ENCODE results near the gene DIAPH3. TPM values are rescaled to one million over a fixed set of nuclear protein-coding genes. Genes with fewer than 3 reads are reported as not detected.

The DIAPH3 gene
- total and polyA plus RNA-seq, 4 experiments from 2014 or later: 0.03 TPM; not detected in 3

DNA sequence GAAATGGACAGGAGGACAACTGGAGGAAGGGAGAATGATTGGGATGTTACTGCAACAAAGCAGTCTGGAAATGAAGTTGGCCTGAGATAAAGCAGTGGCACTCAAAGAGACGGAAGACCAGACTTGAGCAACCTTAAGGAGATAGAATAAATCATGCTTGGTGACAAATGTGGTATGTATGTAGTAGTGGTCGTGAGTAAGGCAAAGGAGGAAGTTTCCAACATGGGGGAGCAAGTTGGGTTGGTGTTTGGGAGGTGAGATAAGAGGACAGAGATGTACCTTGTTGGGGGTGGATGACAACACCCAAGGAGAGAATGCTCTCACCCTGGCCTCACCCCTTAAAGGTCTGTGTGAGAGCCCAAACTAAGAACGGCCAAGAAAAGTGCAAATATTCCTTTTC lies 420.5 kb downstream of the DIAPH3 start:
- ChIA-PET CTCF (ENCODE audit: partially characterized antibody) (no interaction called here), POLR2A (ENCODE audit: partially characterized antibody) (no interaction called here)
- no peak for DNase-seq
- Mint-ChIP-seq H3K9me3 (peaks cover 0 to 5% (median 0%) of the 10 kb centered on the region in 8 donors), H3K36me3 (no peaks in the 10 kb centered on the region), H3K4me1 (peaks cover 0 to 4% (median 0%) of the 10 kb centered on the region in 4 donors), H3K27me3 (no peaks in the 10 kb centered on the region), H3K27ac (no peak overlapping the region), H3K4me3 (no peak overlapping the region)
- no peak overlapping the region for H3K4me3 ChIP-seq (ENCODE audit: low read length in 2 of 2)
- no peaks in the 10 kb centered on the region for H3K36me3 ChIP-seq (ENCODE audit: insufficient read depth, low read length)
- H3K4me1 ChIP-seq (ENCODE audit: insufficient read depth, low read length): no peaks in the 10 kb centered on the region
- H3K27me3 ChIP-seq (ENCODE audit: insufficient read depth, low read length): no peaks in the 10 kb centered on the region
- H3K9me3 ChIP-seq (ENCODE audit: control insufficient read depth in 1 of 2, low read length in 2 of 2): no peaks in the 10 kb centered on the region
- intact Hi-C loops (cut with micrococcal nuclease): no loop called here
- H3K27ac ChIP-seq (ENCODE audit: low read depth, low read length): no peak overlapping the region

GRCh38 chr13:59742467-59742866 lies 421.3 kb downstream of the DIAPH3 start:
- POLR2A ChIA-PET (ENCODE audit: partially characterized antibody): no interaction called here
- Histone ChIP-seq H3K4me3 (ENCODE audit: low read length in 2 of 2) (no peak overlapping the region), H3K9me3 (ENCODE audit: control insufficient read depth in 1 of 2, low read length in 2 of 2) (no peaks in the 10 kb centered on the region), H3K27me3 (ENCODE audit: insufficient read depth, low read length) (no peaks in the 10 kb centered on the region), H3K27ac (ENCODE audit: low read depth, low read length) (no peak overlapping the region), H3K36me3 (ENCODE audit: insufficient read depth, low read length) (no peaks in the 10 kb centered on the region), H3K4me1 (ENCODE audit: insufficient read depth, low read length) (no peaks in the 10 kb centered on the region)
- CTCF ChIA-PET (ENCODE audit: partially characterized antibody): no interaction called here
- intact Hi-C loops (cut with micrococcal nuclease): no loop called here
- Mint-ChIP-seq H3K4me1 (peaks cover 0 to 4% (median 0%) of the 10 kb centered on the region in 4 donors), H3K27ac (no peak overlapping the region), H3K27me3 (no peaks in the 10 kb centered on the region), H3K9me3 (peaks cover 0 to 5% (median 0%) of the 10 kb centered on the region in 8 donors), H3K36me3 (no peaks in the 10 kb centered on the region), H3K4me3 (no peak overlapping the region)
- no peak for DNase-seq

DNA sequence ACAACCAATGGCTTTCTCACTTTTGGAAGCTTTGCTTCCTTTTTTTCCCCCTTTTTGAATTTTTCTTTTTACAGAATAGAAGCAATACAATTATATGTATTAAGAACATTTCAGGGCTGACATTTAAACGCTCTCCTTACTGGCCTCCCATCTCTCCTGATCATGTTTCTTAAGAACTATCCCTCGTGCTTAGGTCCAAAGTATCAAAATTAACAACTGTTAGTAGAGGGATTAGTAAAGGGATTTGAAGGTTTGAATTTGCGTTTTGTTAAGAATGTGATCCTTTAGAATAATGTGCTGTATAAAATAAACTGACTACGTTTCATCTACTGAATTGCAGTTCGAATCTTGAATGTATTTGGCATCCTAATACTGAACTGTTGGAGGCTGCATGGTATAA lies 424.8 kb downstream of the DIAPH3 start:
- ChIA-PET POLR2A (ENCODE audit: partially characterized antibody) (no interaction called here), CTCF (ENCODE audit: partially characterized antibody) (no interaction called here)
- no peaks in the 10 kb centered on the region for H3K27me3 Mint-ChIP-seq
- Histone ChIP-seq H3K4me1 (ENCODE audit: insufficient read depth, low read length) (no peaks in the 10 kb centered on the region), H3K27ac (ENCODE audit: low read depth, low read length) (no peak overlapping the region), H3K9me3 (ENCODE audit: control insufficient read depth in 1 of 2, low read length in 2 of 2) (no peaks in the 10 kb centered on the region), H3K4me3 (ENCODE audit: low read length in 2 of 2) (no peak overlapping the region), H3K27me3 (ENCODE audit: insufficient read depth, low read length) (no peaks in the 10 kb centered on the region), H3K36me3 (ENCODE audit: insufficient read depth, low read length) (no peaks in the 10 kb centered on the region)
- H3K9me3 Mint-ChIP-seq: peaks cover 0 to 5% (median 0%) of the 10 kb centered on the region in 8 donors
- no peak for DNase-seq
- H3K4me3 Mint-ChIP-seq: no peak overlapping the region
- no peaks in the 10 kb centered on the region for H3K36me3 Mint-ChIP-seq
- intact Hi-C loops (cut with micrococcal nuclease): no loop called here
- H3K27ac Mint-ChIP-seq: no peak overlapping the region
- H3K4me1 Mint-ChIP-seq: peaks cover 0 to 3% (median 1%) of the 10 kb centered on the region in 4 donors

DNA sequence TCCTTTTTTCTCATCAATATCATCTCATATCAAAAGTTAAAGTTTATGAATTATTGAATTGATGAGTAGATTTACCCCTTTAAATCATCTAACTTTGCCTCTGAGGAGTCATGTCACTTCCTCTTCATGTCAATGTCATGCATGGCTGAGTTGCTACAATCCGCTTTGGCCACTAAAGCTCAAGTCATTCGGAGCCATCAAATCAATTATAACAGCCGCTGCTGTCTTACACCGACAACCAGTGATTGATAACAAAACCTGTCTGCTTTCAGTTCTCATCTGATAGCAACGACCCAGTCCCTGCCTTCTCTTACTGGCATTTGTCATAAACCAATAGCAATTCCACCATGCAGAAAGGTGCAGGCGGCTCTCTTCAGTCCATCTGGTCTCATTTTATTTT lies 429.3 kb downstream of the DIAPH3 start:
- CTCF ChIA-PET (ENCODE audit: partially characterized antibody): no interaction called here
- POLR2A ChIA-PET (ENCODE audit: partially characterized antibody): no interaction called here
- no peaks in the 10 kb centered on the region for H3K27me3 Mint-ChIP-seq
- no peaks in the 10 kb centered on the region for H3K36me3 ChIP-seq (ENCODE audit: insufficient read depth, low read length)
- no peak for DNase-seq
- no peak overlapping the region for H3K27ac ChIP-seq (ENCODE audit: low read depth, low read length)
- no peaks in the 10 kb centered on the region for H3K27me3 ChIP-seq (ENCODE audit: insufficient read depth, low read length)
- intact Hi-C loops (cut with micrococcal nuclease): no loop called here
- peak overlapping the region in 1 of 8 donors; percentile 46 for H3K4me3 Mint-ChIP-seq
- no peaks in the 10 kb centered on the region for H3K36me3 Mint-ChIP-seq
- H3K9me3 ChIP-seq (ENCODE audit: control insufficient read depth in 1 of 2, low read length in 2 of 2): no peaks in the 10 kb centered on the region
- H3K4me1 ChIP-seq (ENCODE audit: insufficient read depth, low read length): no peaks in the 10 kb centered on the region
- peaks cover 0 to 2% (median 0%) of the 10 kb centered on the region in 8 donors for H3K9me3 Mint-ChIP-seq
- no peak overlapping the region for H3K4me3 ChIP-seq (ENCODE audit: low read length in 2 of 2)
- H3K4me1 Mint-ChIP-seq: peaks cover 0 to 3% (median 1%) of the 10 kb centered on the region in 4 donors
- no peak overlapping the region for H3K27ac Mint-ChIP-seq

DNA sequence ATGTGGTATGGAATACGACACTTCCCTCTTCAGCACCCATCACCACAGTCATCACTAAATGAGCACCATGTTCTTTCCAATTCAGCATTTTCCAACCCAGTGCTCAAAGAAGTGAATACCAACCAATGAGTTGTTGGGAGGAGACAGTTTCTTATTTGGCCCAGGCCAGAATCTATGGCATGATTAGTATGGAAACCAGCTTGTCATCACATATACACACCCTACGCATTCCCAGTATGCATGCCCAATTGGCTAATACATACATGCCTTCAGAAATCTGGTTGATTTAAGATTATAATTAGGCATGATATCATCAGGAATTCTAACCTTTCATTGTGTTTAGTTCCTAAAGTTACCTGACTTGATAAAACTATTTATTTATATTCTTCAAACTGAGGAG lies 430.0 kb downstream of the DIAPH3 start:
- H3K27me3 Mint-ChIP-seq: peaks cover 0 to 1% of the 10 kb centered on the region in 2 donors
- no peaks in the 10 kb centered on the region for H3K27me3 ChIP-seq (ENCODE audit: insufficient read depth, low read length)

DNA sequence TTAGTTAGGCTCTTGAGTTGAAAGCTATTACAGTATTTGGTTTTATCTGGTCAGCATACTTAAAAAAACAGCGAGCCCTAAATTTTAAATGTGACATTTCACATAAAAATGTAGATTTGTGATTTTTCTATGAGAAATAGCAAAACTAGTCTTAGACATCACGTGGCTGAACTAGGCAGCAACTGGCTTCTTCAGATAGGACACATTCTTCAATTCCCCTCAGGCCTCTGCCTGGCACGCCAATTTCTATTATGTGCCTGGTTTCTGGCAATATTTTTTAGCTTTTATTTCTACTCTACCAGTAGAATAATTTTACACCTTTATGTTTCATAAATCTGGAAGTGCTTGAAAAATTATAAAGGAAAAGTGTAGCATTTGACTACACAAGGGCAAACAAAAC lies 433.7 kb downstream of the DIAPH3 start:
- peaks cover 0 to 1% of the 10 kb centered on the region in 2 donors for H3K27me3 Mint-ChIP-seq
- peaks cover 0 to 3% (median 1%) of the 10 kb centered on the region in 4 donors for H3K4me1 Mint-ChIP-seq
- ChIA-PET CTCF (ENCODE audit: partially characterized antibody) (no interaction called here), POLR2A (ENCODE audit: partially characterized antibody) (no interaction called here)
- H3K27ac Mint-ChIP-seq: no peak overlapping the region
- Histone ChIP-seq H3K27ac (ENCODE audit: low read depth, low read length) (no peak overlapping the region), H3K9me3 (ENCODE audit: control insufficient read depth in 1 of 2, low read length in 2 of 2) (no peaks in the 10 kb centered on the region), H3K36me3 (ENCODE audit: insufficient read depth, low read length) (no peaks in the 10 kb centered on the region), H3K27me3 (ENCODE audit: insufficient read depth, low read length) (no peaks in the 10 kb centered on the region), H3K4me3 (ENCODE audit: low read length in 2 of 2) (no peak overlapping the region), H3K4me1 (ENCODE audit: insufficient read depth, low read length) (no peaks in the 10 kb centered on the region)
- peaks cover 0 to 2% (median 0%) of the 10 kb centered on the region in 8 donors for H3K9me3 Mint-ChIP-seq
- H3K4me3 Mint-ChIP-seq: no peak overlapping the region
- DNase-seq: no peak
- intact Hi-C loops (cut with micrococcal nuclease): no loop called here
- no peaks in the 10 kb centered on the region for H3K36me3 Mint-ChIP-seq

More for the DNA sequence above, 430.0 kb downstream of the DIAPH3 start:
- Histone ChIP-seq H3K9me3 (ENCODE audit: control insufficient read depth in 1 of 2, low read length in 2 of 2) (no peaks in the 10 kb centered on the region), H3K4me1 (ENCODE audit: insufficient read depth, low read length) (no peaks in the 10 kb centered on the region), H3K4me3 (ENCODE audit: low read length in 2 of 2) (no peak overlapping the region), H3K36me3 (ENCODE audit: insufficient read depth, low read length) (no peaks in the 10 kb centered on the region), H3K27ac (ENCODE audit: low read depth, low read length) (no peak overlapping the region)
- DNase-seq: no peak
- H3K4me3 Mint-ChIP-seq: no peak overlapping the region
- H3K36me3 Mint-ChIP-seq: no peaks in the 10 kb centered on the region
- intact Hi-C loops (cut with micrococcal nuclease): no loop called here
- CTCF ChIA-PET (ENCODE audit: partially characterized antibody): no interaction called here
- H3K9me3 Mint-ChIP-seq: peaks cover 0 to 2% (median 0%) of the 10 kb centered on the region in 8 donors
- peaks cover 0 to 3% (median 1%) of the 10 kb centered on the region in 4 donors for H3K4me1 Mint-ChIP-seq
- POLR2A ChIA-PET (ENCODE audit: partially characterized antibody): no interaction called here
- no peak overlapping the region for H3K27ac Mint-ChIP-seq

DNA sequence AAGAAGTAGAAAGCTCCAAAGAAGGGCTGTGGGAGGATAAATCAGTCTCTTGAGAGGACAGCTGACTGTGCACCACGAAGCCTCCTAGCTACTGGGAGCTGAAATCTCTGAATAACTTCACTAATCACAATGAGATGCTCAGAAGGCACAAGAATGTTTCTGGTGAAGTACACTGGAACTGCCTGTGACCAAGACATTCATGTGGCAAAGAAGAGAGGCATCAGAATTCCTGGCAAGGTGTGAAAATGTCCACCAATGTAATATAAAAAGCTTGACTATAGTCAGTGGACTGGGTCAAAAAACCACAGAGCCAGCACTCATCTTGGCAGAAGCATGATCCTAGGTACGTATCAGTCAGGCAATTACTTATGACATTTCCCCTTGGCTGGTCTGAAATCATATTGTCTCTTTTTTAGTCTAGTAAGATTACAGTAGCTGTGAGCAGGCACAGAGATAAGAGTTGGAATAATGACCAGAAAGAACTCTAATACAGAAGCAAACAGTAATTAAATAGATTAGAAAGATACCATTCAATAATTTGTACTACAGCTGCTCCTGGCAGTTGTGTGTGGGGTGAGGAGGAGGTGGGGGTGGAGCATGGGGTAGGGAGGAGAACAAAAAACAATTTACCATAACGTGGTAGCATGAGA lies 434.7 kb downstream of the DIAPH3 start:
- Histone ChIP-seq H3K27ac (ENCODE audit: low read depth, low read length) (no peak overlapping the region), H3K36me3 (ENCODE audit: insufficient read depth, low read length) (no peaks in the 10 kb centered on the region), H3K4me1 (ENCODE audit: insufficient read depth, low read length) (no peaks in the 10 kb centered on the region), H3K4me3 (ENCODE audit: low read length in 2 of 2) (no peak overlapping the region), H3K27me3 (ENCODE audit: insufficient read depth, low read length) (no peaks in the 10 kb centered on the region), H3K9me3 (ENCODE audit: control insufficient read depth in 1 of 2, low read length in 2 of 2) (no peaks in the 10 kb centered on the region)
- intact Hi-C loops (cut with micrococcal nuclease): no loop called here
- POLR2A ChIA-PET (ENCODE audit: partially characterized antibody): no interaction called here
- DNase-seq: no peak
- no peaks in the 10 kb centered on the region for H3K36me3 Mint-ChIP-seq
- H3K9me3 Mint-ChIP-seq: peaks cover 0 to 2% (median 0%) of the 10 kb centered on the region in 8 donors
- no peak overlapping the region for H3K4me3 Mint-ChIP-seq
- no peaks in the 10 kb centered on the region for H3K4me1 Mint-ChIP-seq
- CTCF ChIA-PET (ENCODE audit: partially characterized antibody): no interaction called here
- H3K27ac Mint-ChIP-seq: peak overlapping the region in 1 of 7 donors; percentile 60
- peaks cover 0 to 1% of the 10 kb centered on the region in 2 donors for H3K27me3 Mint-ChIP-seq

All from CD4-positive, alpha-beta memory T cell (primary cell).